Measurements from ENCODE around the gene KCNV2. TPM values are rescaled to one million over a fixed set of nuclear protein-coding genes. Genes with fewer than 3 reads are reported as not detected.

Gene KCNV2
- total RNA-seq (not detected), polyA plus RNA-seq (ENCODE audit: insufficient read length in 2 of 2) (under 1 TPM; 0.36 to 0.57 TPM)
- long read RNA-seq, donor 1: 0 reads
- long read RNA-seq, donor 2: 0 reads
- long read RNA-seq, donor 3: 0 reads
- long read RNA-seq, donor 4: 0 reads

GRCh38 chr9:2717385-2717784 is at the start of gene KCNV2:
KCNV2 (plus strand) TSS chr9:2717510; CDS start chr9:2717740, 230 bp downstream.
- H3K27me3 ChIP-seq (ENCODE audit: control insufficient read depth, insufficient read depth, low read length): no peaks in the 10 kb centered on the region
- H3K4me3 ChIP-seq (ENCODE audit: low read depth, low read length): no peak within 1 kb of the TSS
- no peak within 1 kb of the TSS for H3K27ac ChIP-seq (ENCODE audit: low read depth, low read length)
- peaks cover 12% of the 10 kb centered on the region for H3K36me3 ChIP-seq (ENCODE audit: control insufficient read depth, insufficient read depth, low read length)
- 94% methylated on average over 7 of the region's 7 CpGs for WGBS (ENCODE audit: insufficient coverage)
- no peaks in the 10 kb centered on the region for H3K9me3 ChIP-seq (ENCODE audit: control insufficient read depth, insufficient read depth, low read length)
- DNase-seq (ENCODE audit: low read depth in 4 of 6, low spot score in 6 of 6): no peak
- H3K4me1 ChIP-seq (ENCODE audit: control insufficient read depth, insufficient read depth, low read length): no peaks in the 10 kb centered on the region

- no peak overlapping the region for H3K4me3 ChIP-seq (ENCODE audit: low read depth, low read length)
These were observed 44.1 kb upstream of the KCNV2 start for GRCh38 chr9:2673161-2673560.

GRCh38 chr9:2674141-2674824 is 43.0 kb upstream of the KCNV2 start:
- no peak for DNase-seq (ENCODE audit: low read depth in 4 of 6, low spot score in 6 of 6)
- WGBS (ENCODE audit: insufficient coverage): 85% methylated on average over 3 of the region's 9 CpGs
- no peaks in the 10 kb centered on the region for H3K9me3 ChIP-seq (ENCODE audit: control insufficient read depth, insufficient read depth, low read length)
- no peak overlapping the region for H3K27ac ChIP-seq (ENCODE audit: low read depth, low read length)
- no peaks in the 10 kb centered on the region for H3K4me1 ChIP-seq (ENCODE audit: control insufficient read depth, insufficient read depth, low read length)
- H3K4me3 ChIP-seq (ENCODE audit: low read depth, low read length): no peak overlapping the region
- no peaks in the 10 kb centered on the region for H3K27me3 ChIP-seq (ENCODE audit: control insufficient read depth, insufficient read depth, low read length)
- H3K36me3 ChIP-seq (ENCODE audit: control insufficient read depth, insufficient read depth, low read length): no peaks in the 10 kb centered on the region

More at GRCh38 chr9:2673161-2673560, 44.1 kb upstream of the KCNV2 start:
- Histone ChIP-seq H3K4me1 (ENCODE audit: control insufficient read depth, insufficient read depth, low read length) (no peaks in the 10 kb centered on the region), H3K9me3 (ENCODE audit: control insufficient read depth, insufficient read depth, low read length) (no peaks in the 10 kb centered on the region), H3K36me3 (ENCODE audit: control insufficient read depth, insufficient read depth, low read length) (no peaks in the 10 kb centered on the region), H3K27me3 (ENCODE audit: control insufficient read depth, insufficient read depth, low read length) (no peaks in the 10 kb centered on the region), H3K27ac (ENCODE audit: low read depth, low read length) (no peak overlapping the region)
- DNase-seq (ENCODE audit: low read depth in 4 of 6, low spot score in 6 of 6): no peak
- no CpG with 5 or more reads among the region's 3 CpGs for WGBS (ENCODE audit: insufficient coverage)

GRCh38 chr9:2675834-2676233 is 41.5 kb upstream of the KCNV2 start:
- Histone ChIP-seq H3K9me3 (ENCODE audit: control insufficient read depth, insufficient read depth, low read length) (no peaks in the 10 kb centered on the region), H3K36me3 (ENCODE audit: control insufficient read depth, insufficient read depth, low read length) (no peaks in the 10 kb centered on the region), H3K4me1 (ENCODE audit: control insufficient read depth, insufficient read depth, low read length) (no peaks in the 10 kb centered on the region), H3K27me3 (ENCODE audit: control insufficient read depth, insufficient read depth, low read length) (no peaks in the 10 kb centered on the region), H3K27ac (ENCODE audit: low read depth, low read length) (no peak overlapping the region), H3K4me3 (ENCODE audit: low read depth, low read length) (no peak overlapping the region)
- no CpG with 5 or more reads among the region's 1 CpG for WGBS (ENCODE audit: insufficient coverage)
- no peak for DNase-seq (ENCODE audit: low read depth in 4 of 6, low spot score in 6 of 6)

GRCh38 chr9:2676466-2676865 is 40.8 kb upstream of the KCNV2 start:
- DNase-seq (ENCODE audit: low read depth in 4 of 6, low spot score in 6 of 6): peak in 1 of 6 donors; percentile 22
- H3K36me3 ChIP-seq (ENCODE audit: control insufficient read depth, insufficient read depth, low read length): no peaks in the 10 kb centered on the region
- no peak overlapping the region for H3K27ac ChIP-seq (ENCODE audit: low read depth, low read length)
- no CpG with 5 or more reads among the region's 4 CpGs for WGBS (ENCODE audit: insufficient coverage)
- H3K27me3 ChIP-seq (ENCODE audit: control insufficient read depth, insufficient read depth, low read length): no peaks in the 10 kb centered on the region
- H3K4me3 ChIP-seq (ENCODE audit: low read depth, low read length): no peak overlapping the region
- no peaks in the 10 kb centered on the region for H3K9me3 ChIP-seq (ENCODE audit: control insufficient read depth, insufficient read depth, low read length)
- H3K4me1 ChIP-seq (ENCODE audit: control insufficient read depth, insufficient read depth, low read length): no peaks in the 10 kb centered on the region

- H3K27me3 ChIP-seq (ENCODE audit: control insufficient read depth, insufficient read depth, low read length): no peaks in the 10 kb centered on the region
- H3K4me3 ChIP-seq (ENCODE audit: low read depth, low read length): no peak overlapping the region
- H3K4me1 ChIP-seq (ENCODE audit: control insufficient read depth, insufficient read depth, low read length): no peaks in the 10 kb centered on the region
- no peaks in the 10 kb centered on the region for H3K9me3 ChIP-seq (ENCODE audit: control insufficient read depth, insufficient read depth, low read length)
- H3K36me3 ChIP-seq (ENCODE audit: control insufficient read depth, insufficient read depth, low read length): no peaks in the 10 kb centered on the region
- DNase-seq (ENCODE audit: low read depth in 4 of 6, low spot score in 6 of 6): no peak
- H3K27ac ChIP-seq (ENCODE audit: low read depth, low read length): no peak overlapping the region
- WGBS (ENCODE audit: insufficient coverage): 73% methylated on average over 3 of the region's 5 CpGs
These were observed 39.1 kb upstream of the KCNV2 start for GRCh38 chr9:2677915-2678889.

GRCh38 chr9:2679011-2679410 is 38.3 kb upstream of the KCNV2 start:
- Histone ChIP-seq H3K4me1 (ENCODE audit: control insufficient read depth, insufficient read depth, low read length) (no peaks in the 10 kb centered on the region), H3K27ac (ENCODE audit: low read depth, low read length) (no peak overlapping the region), H3K36me3 (ENCODE audit: control insufficient read depth, insufficient read depth, low read length) (no peaks in the 10 kb centered on the region), H3K27me3 (ENCODE audit: control insufficient read depth, insufficient read depth, low read length) (no peaks in the 10 kb centered on the region), H3K4me3 (ENCODE audit: low read depth, low read length) (no peak overlapping the region), H3K9me3 (ENCODE audit: control insufficient read depth, insufficient read depth, low read length) (no peaks in the 10 kb centered on the region)
- WGBS (ENCODE audit: insufficient coverage): 100% methylated on average over 1 of the region's 2 CpGs
- no peak for DNase-seq (ENCODE audit: low read depth in 4 of 6, low spot score in 6 of 6)

GRCh38 chr9:2681981-2682380 is 35.3 kb upstream of the KCNV2 start:
- H3K36me3 ChIP-seq (ENCODE audit: control insufficient read depth, insufficient read depth, low read length): no peaks in the 10 kb centered on the region
- no peak overlapping the region for H3K27ac ChIP-seq (ENCODE audit: low read depth, low read length)
- no peaks in the 10 kb centered on the region for H3K4me1 ChIP-seq (ENCODE audit: control insufficient read depth, insufficient read depth, low read length)
- H3K4me3 ChIP-seq (ENCODE audit: low read depth, low read length): no peak overlapping the region
- no peaks in the 10 kb centered on the region for H3K9me3 ChIP-seq (ENCODE audit: control insufficient read depth, insufficient read depth, low read length)
- H3K27me3 ChIP-seq (ENCODE audit: control insufficient read depth, insufficient read depth, low read length): no peaks in the 10 kb centered on the region
- no CpG with 5 or more reads among the region's 1 CpG for WGBS (ENCODE audit: insufficient coverage)
- no peak for DNase-seq (ENCODE audit: low read depth in 4 of 6, low spot score in 6 of 6)

- 94% methylated on average over 3 of the region's 4 CpGs for WGBS (ENCODE audit: insufficient coverage)
- no peaks in the 10 kb centered on the region for H3K4me1 ChIP-seq (ENCODE audit: control insufficient read depth, insufficient read depth, low read length)
These were observed 30.4 kb upstream of the KCNV2 start for GRCh38 chr9:2686911-2687310.

More at GRCh38 chr9:2686911-2687310, 30.4 kb upstream of the KCNV2 start:
- H3K9me3 ChIP-seq (ENCODE audit: control insufficient read depth, insufficient read depth, low read length): no peaks in the 10 kb centered on the region
- no peaks in the 10 kb centered on the region for H3K27me3 ChIP-seq (ENCODE audit: control insufficient read depth, insufficient read depth, low read length)
- H3K36me3 ChIP-seq (ENCODE audit: control insufficient read depth, insufficient read depth, low read length): no peaks in the 10 kb centered on the region
- DNase-seq (ENCODE audit: low read depth in 4 of 6, low spot score in 6 of 6): no peak
- no peak overlapping the region for H3K4me3 ChIP-seq (ENCODE audit: low read depth, low read length)
- no peak overlapping the region for H3K27ac ChIP-seq (ENCODE audit: low read depth, low read length)

All from spinal cord (tissue), 10 donors.